ENCODE results near the gene PHLDA3.

GRCh38 chr1:201436969-201437368, 32.0 kb downstream of the PHLDA3 start:
- TF ChIP-seq EZH2phosphoT487 (IDR thresholded peaks at IDR 0.05; ENCODE audit: borderline replicate concordance, low read length) (no peak), CTCF (IDR thresholded peaks at IDR 0.05; ENCODE audit: low read depth, low read length, poor library complexity, severe bottlenecking) (no peak)

All from DOHH2 (cell line).